Measurements from ENCODE around the gene DNAJC15.
"Not testable (repeated sequence)": the region's sequence is repeated elsewhere in the genome, so short reads cannot be mapped to it uniquely, and the experiment has no call there.

DNAJC15 gene

DNA sequence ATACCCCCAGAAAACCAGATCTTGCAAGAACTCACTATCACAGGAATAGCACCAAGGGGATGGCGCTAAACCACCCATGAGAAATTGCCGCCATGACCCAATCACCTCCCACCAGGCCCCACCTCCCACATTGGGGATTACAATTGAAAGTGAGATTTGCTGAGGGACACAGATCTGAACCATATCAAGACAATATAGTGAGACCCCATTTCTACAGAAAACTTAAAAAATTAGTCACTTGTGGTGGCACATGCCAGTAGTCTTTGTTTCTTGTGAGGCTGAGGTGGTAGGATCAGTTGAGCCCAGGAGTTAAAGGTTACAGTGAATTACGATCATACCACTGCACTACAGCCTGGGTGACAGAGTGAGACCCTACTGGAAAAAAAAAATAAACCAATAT lies 9.7 kb downstream of the DNAJC15 start:
- TF ChIP-seq SUZ12 (IDR thresholded peaks at IDR 0.05; ENCODE audit: extremely low read depth, insufficient read depth, insufficient read length) (no peak), ZNF274 (IDR thresholded peaks at IDR 0.05; ENCODE audit: low read depth, low read length) (no peak), YY1 (IDR thresholded peaks at IDR 0.05; ENCODE audit: insufficient read depth, insufficient read length) (no peak)

DNA sequence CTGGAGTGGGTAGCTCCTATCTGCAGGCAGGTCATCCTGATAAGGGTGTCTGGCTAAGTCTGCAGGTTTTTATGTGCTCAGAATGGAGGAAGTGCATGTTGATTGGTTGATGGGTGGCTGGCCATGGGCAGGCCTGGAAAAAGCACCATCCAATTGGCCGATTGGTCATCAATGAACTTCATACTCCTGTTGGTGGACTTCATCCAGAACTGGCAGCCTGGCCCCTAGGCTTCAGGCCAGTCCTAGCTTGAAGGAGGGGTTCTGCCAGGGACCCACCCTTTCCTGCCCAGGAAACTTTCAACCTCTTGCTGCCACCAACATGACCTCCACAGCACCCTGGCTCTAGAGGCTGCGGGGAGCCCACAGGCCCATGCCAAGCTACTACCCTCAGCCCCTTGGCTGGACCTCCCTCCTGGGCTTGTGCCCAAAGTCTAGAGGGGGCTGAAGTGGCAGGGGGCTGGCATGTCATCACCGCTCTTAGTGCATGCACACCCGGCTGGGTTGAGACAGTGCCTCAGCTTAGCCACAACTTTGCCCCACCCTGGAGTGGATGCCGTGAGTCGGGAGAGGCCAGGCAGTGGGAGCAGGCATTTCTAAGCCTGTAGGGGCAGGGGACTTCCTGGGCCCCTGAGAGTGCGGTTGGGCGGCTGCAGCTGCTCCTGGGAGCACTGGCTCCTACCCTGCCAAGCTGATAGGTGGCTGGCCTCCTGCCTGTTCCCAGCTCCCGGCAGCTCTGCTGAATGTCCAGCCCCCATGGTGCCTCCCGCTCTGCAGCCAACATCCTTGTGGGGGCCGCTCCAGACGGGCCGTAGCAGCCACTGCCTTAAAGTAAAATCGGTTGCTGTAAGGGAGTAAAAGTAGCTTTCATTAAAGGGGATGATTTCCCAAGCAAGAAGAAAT lies 13.2 kb downstream of the DNAJC15 start:
- H3K27me3 ChIP-seq (ENCODE audit: insufficient read depth, insufficient read length): no peaks in the 10 kb centered on the region
- no peak for TF ChIP-seq ZNF274 (IDR thresholded peaks at IDR 0.05; ENCODE audit: low read depth, low read length)
- no peak for TF ChIP-seq YY1 (IDR thresholded peaks at IDR 0.05; ENCODE audit: insufficient read depth, insufficient read length)
- no peak for TF ChIP-seq SUZ12 (IDR thresholded peaks at IDR 0.05; ENCODE audit: extremely low read depth, insufficient read depth, insufficient read length)
- H3K9me3 ChIP-seq (ENCODE audit: insufficient read depth, low read length): peaks cover 7% of the 10 kb centered on the region; the same call in 1 of the 2 replicates
- no peak overlapping the region for H3K9ac ChIP-seq (ENCODE audit: insufficient read length, low read depth)
- DNase-seq (ENCODE audit: low read depth, low spot score): no peak
- H3K4me3 ChIP-seq (ENCODE audit: insufficient read length, low read depth): no peak overlapping the region
- no peaks in the 10 kb centered on the region for H3K4me1 ChIP-seq (ENCODE audit: insufficient read depth, insufficient read length)
- H3K36me3 ChIP-seq (ENCODE audit: insufficient read depth, insufficient read length, low read length): no peaks in the 10 kb centered on the region

More for the DNA sequence above, 9.7 kb downstream of the DNAJC15 start:
- no peak for DNase-seq (ENCODE audit: low read depth, low spot score)
- H3K27me3 ChIP-seq (ENCODE audit: insufficient read depth, insufficient read length): no peaks in the 10 kb centered on the region
- H3K9ac ChIP-seq (ENCODE audit: insufficient read length, low read depth): no peak overlapping the region
- no peaks in the 10 kb centered on the region for H3K36me3 ChIP-seq (ENCODE audit: insufficient read depth, insufficient read length, low read length)
- no peak overlapping the region for H3K4me3 ChIP-seq (ENCODE audit: insufficient read length, low read depth)
- H3K9me3 ChIP-seq (ENCODE audit: insufficient read depth, low read length): no peaks in the 10 kb centered on the region
- no peaks in the 10 kb centered on the region for H3K4me1 ChIP-seq (ENCODE audit: insufficient read depth, insufficient read length)

DNA sequence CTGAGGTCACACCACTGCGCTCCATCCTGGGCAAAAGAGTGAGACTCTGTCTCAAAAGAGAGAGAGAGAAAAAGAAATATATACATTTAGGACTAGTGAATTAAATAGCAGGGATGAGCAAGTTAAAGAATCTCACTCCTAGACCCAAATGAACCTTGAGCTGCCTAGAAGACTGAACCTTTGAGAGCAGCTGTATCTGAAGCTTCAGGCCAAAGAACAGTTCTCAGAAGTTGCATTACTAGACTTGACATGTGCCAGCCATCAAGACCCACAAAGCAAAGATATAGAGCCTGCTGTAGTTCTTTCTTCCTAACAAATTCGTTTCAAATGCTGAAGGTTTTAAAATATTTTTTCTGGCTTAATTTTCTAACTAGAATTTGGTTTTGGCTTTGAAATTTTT lies 16.6 kb downstream of the DNAJC15 start:
- no peak overlapping the region for H3K9ac ChIP-seq (ENCODE audit: insufficient read length, low read depth)
- no peak for TF ChIP-seq ZNF274 (IDR thresholded peaks at IDR 0.05; ENCODE audit: low read depth, low read length)
- no peak for TF ChIP-seq SUZ12 (IDR thresholded peaks at IDR 0.05; ENCODE audit: extremely low read depth, insufficient read depth, insufficient read length)
- no peak for TF ChIP-seq YY1 (IDR thresholded peaks at IDR 0.05; ENCODE audit: insufficient read depth, insufficient read length)
- H3K4me3 ChIP-seq (ENCODE audit: insufficient read length, low read depth): no peak overlapping the region
- no peaks in the 10 kb centered on the region for H3K4me1 ChIP-seq (ENCODE audit: insufficient read depth, insufficient read length)
- DNase-seq (ENCODE audit: low read depth, low spot score): no peak
- H3K9me3 ChIP-seq (ENCODE audit: insufficient read depth, low read length): peaks cover 8% of the 10 kb centered on the region; the same call in 1 of the 2 replicates
- H3K36me3 ChIP-seq (ENCODE audit: insufficient read depth, insufficient read length, low read length): no peaks in the 10 kb centered on the region
- H3K27me3 ChIP-seq (ENCODE audit: insufficient read depth, insufficient read length): no peaks in the 10 kb centered on the region

DNA sequence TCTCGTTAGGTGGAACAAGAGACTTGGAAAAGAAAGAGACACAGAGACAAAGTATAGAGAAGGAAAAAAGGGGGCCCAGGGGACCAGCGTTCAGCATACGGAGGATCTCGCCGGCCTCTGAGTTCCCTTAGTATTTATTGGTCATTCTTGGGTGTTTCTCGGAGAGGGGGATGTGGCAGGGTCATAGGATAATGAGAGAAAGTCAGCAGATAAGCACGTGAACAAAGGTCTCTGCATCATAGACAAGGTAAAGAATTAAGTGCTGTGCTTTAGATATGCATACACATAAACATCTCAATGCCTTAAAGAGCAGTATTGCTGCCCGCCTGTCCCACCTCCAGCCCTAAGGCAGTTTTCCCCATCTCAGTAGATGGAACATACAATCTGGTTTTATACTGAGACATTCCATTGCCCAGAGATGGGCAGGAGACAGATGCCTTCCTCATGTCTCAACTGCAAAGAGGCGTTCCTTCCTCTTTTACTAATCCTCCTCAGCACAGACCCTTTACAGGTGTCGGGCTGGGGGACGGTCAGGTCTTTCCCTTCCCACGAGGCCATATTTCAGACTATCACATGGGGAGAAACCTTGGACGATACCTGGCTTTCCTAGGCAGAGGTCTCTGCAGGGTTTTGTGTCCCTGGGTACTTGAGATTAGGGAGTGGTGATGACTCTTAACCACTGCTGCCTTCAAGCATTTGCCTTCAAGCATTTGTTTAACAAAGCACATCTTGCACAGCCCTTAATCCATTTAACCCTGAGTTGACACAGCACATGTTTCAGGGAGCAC lies 17.4 kb downstream of the DNAJC15 start:
- DNase-seq (ENCODE audit: low read depth, low spot score); H3K4me1 ChIP-seq (ENCODE audit: insufficient read depth, insufficient read length); H3K4me3 ChIP-seq (ENCODE audit: insufficient read length, low read depth); H3K27me3 ChIP-seq (ENCODE audit: insufficient read depth, insufficient read length); H3K9ac ChIP-seq (ENCODE audit: insufficient read length, low read depth); H3K36me3 ChIP-seq (ENCODE audit: insufficient read depth, insufficient read length, low read length): not testable (repeated sequence)
- H3K9me3 ChIP-seq (ENCODE audit: insufficient read depth, low read length): peaks cover 12% of the 10 kb centered on the region; the same call in 1 of the 2 replicates

DNA sequence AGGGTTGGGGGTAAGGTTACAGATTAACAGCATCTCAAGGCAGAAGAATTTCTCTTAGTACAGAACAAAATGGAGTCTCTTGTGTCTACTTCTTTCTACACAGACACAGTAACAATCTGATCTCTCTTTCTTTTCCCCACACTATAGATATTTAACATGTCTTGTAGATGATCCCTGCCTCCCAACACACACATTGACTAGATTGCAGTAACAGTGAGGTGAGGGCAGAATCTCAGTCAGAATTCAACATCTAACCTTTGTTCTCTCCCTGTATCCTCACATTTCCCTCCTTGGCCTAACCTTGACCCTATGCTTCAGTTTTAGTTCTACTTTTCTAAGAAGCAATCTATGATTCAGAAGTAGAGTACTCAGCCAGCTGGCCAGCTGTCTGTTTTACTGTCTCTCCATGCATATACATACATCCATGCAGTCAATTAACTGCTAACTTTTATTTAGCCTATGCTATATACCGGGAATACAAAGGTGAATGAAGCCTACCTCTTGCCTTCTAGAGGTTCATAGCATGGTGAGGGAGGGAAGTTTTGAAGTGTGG lies 18.1 kb downstream of the DNAJC15 start:
- Histone ChIP-seq H3K4me3 (ENCODE audit: insufficient read length, low read depth) (no peak overlapping the region), H3K9ac (ENCODE audit: insufficient read length, low read depth) (no peak overlapping the region), H3K4me1 (ENCODE audit: insufficient read depth, insufficient read length) (no peaks in the 10 kb centered on the region), H3K36me3 (ENCODE audit: insufficient read depth, insufficient read length, low read length) (no peaks in the 10 kb centered on the region), H3K27me3 (ENCODE audit: insufficient read depth, insufficient read length) (no peaks in the 10 kb centered on the region), H3K9me3 (ENCODE audit: insufficient read depth, low read length) (peaks cover 12% of the 10 kb centered on the region; the same call in 1 of the 2 replicates)
- DNase-seq (ENCODE audit: low read depth, low spot score): no peak
- TF ChIP-seq SUZ12 (IDR thresholded peaks at IDR 0.05; ENCODE audit: extremely low read depth, insufficient read depth, insufficient read length) (no peak), ZNF274 (IDR thresholded peaks at IDR 0.05; ENCODE audit: low read depth, low read length) (no peak), YY1 (IDR thresholded peaks at IDR 0.05; ENCODE audit: insufficient read depth, insufficient read length) (no peak)

DNA sequence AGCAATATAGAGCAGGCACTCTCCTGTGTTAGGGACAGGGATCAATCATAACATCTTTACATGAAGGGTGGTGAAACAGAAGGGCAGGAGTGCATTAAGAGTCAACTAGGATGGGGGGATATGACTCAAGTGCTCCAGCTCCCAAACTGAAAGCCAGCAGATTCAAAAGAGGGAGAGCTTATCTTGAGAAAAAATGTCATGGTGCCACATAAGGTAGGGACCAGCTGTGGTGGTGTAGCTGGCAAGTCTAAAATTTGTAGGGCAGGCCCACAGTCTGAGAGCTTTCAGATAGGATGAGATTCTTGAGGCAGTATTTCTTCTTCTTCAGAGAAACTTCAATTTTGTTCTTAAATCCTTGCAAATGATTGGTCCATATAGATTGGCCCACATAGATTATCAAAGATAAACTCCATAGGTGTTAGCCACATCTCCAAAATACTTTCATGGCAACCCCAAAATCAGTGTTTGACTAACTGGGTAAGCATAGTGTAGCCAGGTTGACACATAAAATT lies 19.1 kb downstream of the DNAJC15 start:
- TF ChIP-seq YY1 (IDR thresholded peaks at IDR 0.05; ENCODE audit: insufficient read depth, insufficient read length): no peak
- no peak for TF ChIP-seq SUZ12 (IDR thresholded peaks at IDR 0.05; ENCODE audit: extremely low read depth, insufficient read depth, insufficient read length)
- TF ChIP-seq ZNF274 (IDR thresholded peaks at IDR 0.05; ENCODE audit: low read depth, low read length): no peak
- no peak overlapping the region for H3K9ac ChIP-seq (ENCODE audit: insufficient read length, low read depth)
- no peaks in the 10 kb centered on the region for H3K27me3 ChIP-seq (ENCODE audit: insufficient read depth, insufficient read length)
- no peak for DNase-seq (ENCODE audit: low read depth, low spot score)
- H3K4me3 ChIP-seq (ENCODE audit: insufficient read length, low read depth): no peak overlapping the region
- no peaks in the 10 kb centered on the region for H3K36me3 ChIP-seq (ENCODE audit: insufficient read depth, insufficient read length, low read length)
- no peaks in the 10 kb centered on the region for H3K4me1 ChIP-seq (ENCODE audit: insufficient read depth, insufficient read length)
- H3K9me3 ChIP-seq (ENCODE audit: insufficient read depth, low read length): peaks cover 12% of the 10 kb centered on the region; the same call in 1 of the 2 replicates
